Left ventricle myocardium superior (tissue), 1 donor: Measurements from ENCODE around the gene SH3BGRL3. TPM values are rescaled to one million over a fixed set of nuclear protein-coding genes. Genes with fewer than 3 reads are reported as not detected.

Source experiments
- ATAC-seq: fragments of 200-7000 bp; cut with Tn5 transposase; one replicate; pipeline ENCODE4 v1.9.1; 2020; ENCODE audit warnings: mild to moderate bottlenecking, moderate library complexity
- DNase-seq: peaks from one replicate; pipeline ENCODE4 v3.0.0-alpha.2; 2020
- intact Hi-C: fragments of 100-400 bp; cut with micrococcal nuclease; formaldehyde crosslinking; loops from one replicate; pipeline ENCODE4 v1.11.0; 2022
- total RNA-seq: library from RNA; stranded (reverse); fragmentation: NEBNext Ultra II Directional; extraction: Animal tissue kit (Norgen Biotek cat#: 25700); gene quantifications from one replicate; pipeline ENCODE4 v1.2.1, GENCODE V29; 2021
- donor health status: DM: no; HTN: yes; CAD: no; lungs with severe emphysema.

The SH3BGRL3 gene
- total RNA-seq, 1 donor from 2014 or later: 34.7 TPM

- DNase-seq (peak; percentile 81), ATAC-seq (peak; percentile 76)
- intact Hi-C loops: loop anchor here (5.0 kb wide), 1 partner anchor 46 kb away; no protein-coding TSS in a partner anchor
Observed at GRCh38 chr1:26275580-26276431, 4.1 kb upstream of the SH3BGRL3 start.

GRCh38 chr1:26276432-26276838 lies 3.5 kb upstream of the SH3BGRL3 start:
- ATAC-seq: no peak
- intact Hi-C loops: loop anchor here (5.0 kb wide), 1 partner anchor 46 kb away; no protein-coding TSS in a partner anchor

GRCh38 chr1:26277261-26277661 lies 2.6 kb upstream of the SH3BGRL3 start:
- no peak for DNase-seq
- intact Hi-C loops: loop anchor here (5.0 kb wide), 1 partner anchor 45 kb away; no protein-coding TSS in a partner anchor
- no peak for ATAC-seq

More at GRCh38 chr1:26276432-26276838, 3.5 kb upstream of the SH3BGRL3 start:
- peak; percentile 48 for DNase-seq

GRCh38 chr1:26277719-26278118 lies 2.2 kb upstream of the SH3BGRL3 start:
- ATAC-seq: no peak
- intact Hi-C loops: loop anchor here (5.0 kb wide), 1 partner anchor 45 kb away; no protein-coding TSS in a partner anchor
- no peak for DNase-seq

GRCh38 chr1:26278303-26278702 lies 1.6 kb upstream of the SH3BGRL3 start:
- intact Hi-C loops: loop anchor here (5.0 kb wide), 1 partner anchor 44 kb away; no protein-coding TSS in a partner anchor
- peak; percentile 67 for DNase-seq
- ATAC-seq: peak; percentile 2

GRCh38 chr1:26278724-26279455 lies 996 bp upstream of the SH3BGRL3 start:
- no peak for ATAC-seq
- DNase-seq: no peak
- intact Hi-C loops: loop anchor here (5.0 kb wide), 1 partner anchor 43 kb away; no protein-coding TSS in a partner anchor

DNA sequence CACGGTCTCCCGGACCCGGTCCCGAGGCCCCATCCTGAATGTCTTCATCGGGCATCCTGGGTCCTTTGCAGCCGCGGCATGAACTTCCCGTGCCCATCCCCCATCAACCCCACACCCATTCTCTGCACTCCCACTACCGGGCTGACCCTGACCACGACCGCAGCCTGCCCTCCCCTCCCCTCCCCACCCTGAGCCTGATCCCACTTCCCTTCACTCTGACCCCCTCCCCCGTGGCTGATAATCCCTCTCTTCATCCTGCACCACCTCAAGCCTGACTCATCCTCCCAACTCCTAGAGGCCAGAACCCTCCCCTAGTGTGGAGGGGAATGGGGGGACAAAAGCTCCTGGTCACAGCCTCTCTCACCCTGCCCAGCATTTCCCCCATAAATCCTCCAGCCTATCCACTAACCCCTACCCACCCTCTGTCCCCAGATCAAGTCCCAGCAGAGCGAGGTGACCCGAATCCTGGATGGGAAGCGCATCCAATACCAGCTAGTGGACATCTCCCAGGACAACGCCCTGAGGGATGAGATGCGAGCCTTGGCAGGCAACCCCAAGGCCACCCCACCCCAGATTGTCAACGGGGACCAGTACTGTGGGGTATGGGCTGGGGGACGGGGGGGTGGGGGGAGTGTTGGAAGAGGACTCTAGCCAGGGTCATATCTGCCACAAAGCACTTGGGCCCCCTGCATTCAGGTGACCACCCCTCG lies 602 bp downstream of the SH3BGRL3 start:
- no peak for ATAC-seq
- DNase-seq: no peak
- intact Hi-C loops: no loop called here

- DNase-seq: no peak
- ATAC-seq: no peak
- intact Hi-C loops: no loop called here
Observed at GRCh38 chr1:26281091-26281958, 1.4 kb downstream of the SH3BGRL3 start.

GRCh38 chr1:26281971-26282370 lies 2.1 kb downstream of the SH3BGRL3 start:
- DNase-seq (peak; percentile 75), ATAC-seq (no peak)
- intact Hi-C loops: no loop called here

GRCh38 chr1:26282401-26282918 lies 2.6 kb downstream of the SH3BGRL3 start:
- DNase-seq (peak; percentile 42), ATAC-seq (no peak)
- intact Hi-C loops: no loop called here

GRCh38 chr1:26283279-26283853 lies 3.5 kb downstream of the SH3BGRL3 start:
- intact Hi-C loops: no loop called here
- no peak for ATAC-seq

DNA sequence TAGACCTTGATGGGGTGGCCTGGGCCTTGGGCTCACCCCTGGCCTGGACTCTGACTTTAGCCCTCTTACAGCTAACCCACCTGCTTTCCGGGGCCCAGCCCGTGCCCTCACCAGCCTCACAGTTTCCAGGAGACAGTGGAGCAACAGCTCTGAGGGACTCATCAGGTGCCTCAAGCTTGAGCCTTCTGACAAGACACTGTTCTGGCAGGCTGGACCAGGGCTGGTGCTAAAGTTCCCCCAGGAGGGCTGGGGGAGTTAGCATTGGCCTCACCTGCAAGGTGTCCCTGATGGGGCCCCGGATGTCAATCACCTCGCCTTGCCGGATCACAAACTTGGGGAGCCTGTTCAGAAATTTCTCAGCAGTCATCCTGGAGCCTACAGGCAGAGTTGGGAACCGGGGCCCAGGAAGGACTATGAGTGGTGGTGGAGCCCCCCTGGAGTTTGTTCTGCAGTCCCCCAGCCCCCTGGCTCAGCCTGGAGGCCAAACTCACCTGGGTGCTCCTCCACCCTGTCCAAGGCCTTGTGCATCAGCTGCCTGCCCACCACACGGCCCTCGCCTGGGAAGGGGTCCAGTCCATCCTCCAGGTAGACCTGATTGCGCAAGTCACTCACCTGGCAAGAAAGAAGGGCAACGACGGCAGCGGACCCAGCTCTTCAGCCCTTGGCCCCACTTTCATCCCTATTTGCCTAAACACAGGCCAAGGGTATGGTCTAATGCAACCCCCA lies 4.1 kb downstream of the SH3BGRL3 start:
- intact Hi-C loops: no loop called here
- DNase-seq (no peak), ATAC-seq (no peak)

More at GRCh38 chr1:26283279-26283853, 3.5 kb downstream of the SH3BGRL3 start:
- DNase-seq: no peak

DNA sequence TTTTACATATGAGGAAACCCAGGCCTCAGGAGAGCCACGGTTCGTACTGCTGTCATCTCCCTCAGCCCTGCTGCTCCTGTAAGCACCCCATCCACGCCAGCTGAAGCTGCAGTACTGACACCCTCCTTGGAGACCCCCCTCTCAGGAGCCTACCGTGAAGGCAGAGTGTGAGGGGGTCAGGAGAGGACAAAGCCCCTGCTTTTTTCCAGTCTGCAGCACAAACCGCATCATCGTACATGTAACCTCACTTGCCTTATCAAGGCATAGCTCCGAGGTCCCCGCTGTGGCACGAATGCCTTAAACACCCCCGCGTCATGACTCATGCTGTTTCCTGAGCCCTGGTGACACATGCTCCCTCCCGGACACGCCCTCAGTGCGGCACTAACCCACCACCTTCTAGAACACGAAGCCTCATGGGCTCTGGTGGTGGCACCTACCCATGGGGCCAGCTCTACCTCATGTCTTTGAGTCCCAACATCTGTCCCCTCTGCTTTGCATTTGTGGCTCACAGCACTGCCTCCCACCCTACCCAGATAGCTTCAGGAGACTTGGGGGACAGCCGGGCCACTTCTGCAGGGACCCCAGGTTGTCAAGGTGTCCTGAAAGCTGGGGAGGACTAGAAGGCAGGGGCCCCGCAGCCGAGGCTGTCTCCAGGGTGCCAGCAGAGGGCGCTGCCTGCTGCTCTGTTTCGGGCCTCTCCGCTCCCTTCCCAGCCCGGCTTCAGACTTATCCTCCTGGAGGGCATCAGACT lies 4.9 kb downstream of the SH3BGRL3 start:
- intact Hi-C loops: no loop called here
- DNase-seq: peak; percentile 83
- peak; percentile 23 for ATAC-seq

DNA sequence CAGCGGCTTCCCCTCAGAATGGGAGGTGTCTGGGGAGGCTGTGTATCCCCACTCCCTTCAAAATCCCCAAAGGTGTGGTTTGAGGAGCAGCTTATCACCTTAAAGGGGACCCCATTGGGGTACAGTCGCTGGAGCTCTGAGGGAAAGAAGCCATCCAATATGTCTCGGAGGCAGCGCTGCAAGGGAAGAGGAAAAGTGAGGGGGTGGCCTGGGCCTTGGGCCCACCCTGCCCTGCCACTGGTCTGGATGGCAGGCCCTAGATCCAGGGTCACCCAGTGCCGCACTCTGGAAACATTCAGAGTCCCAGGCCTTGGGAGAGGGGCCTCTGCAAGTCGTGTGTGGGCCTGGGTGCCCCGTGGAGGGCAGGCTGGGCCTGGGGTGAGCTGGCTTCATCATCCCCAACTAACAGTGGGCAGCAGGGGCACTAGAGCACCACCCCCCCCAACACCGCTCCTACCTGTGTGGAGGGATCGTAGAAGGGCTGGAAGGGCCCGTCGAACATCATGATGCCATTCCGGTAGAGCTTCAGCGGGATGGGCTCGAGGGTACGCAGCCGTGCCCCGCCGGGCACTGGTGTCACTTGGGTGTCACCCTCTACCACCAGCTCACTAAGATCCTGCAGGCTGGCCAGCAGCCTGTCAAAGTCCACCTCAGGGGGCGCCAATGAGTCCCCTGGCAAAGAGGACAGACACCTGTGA lies 5.6 kb downstream of the SH3BGRL3 start:
- ATAC-seq (no peak), DNase-seq (peak; percentile 56)
- intact Hi-C loops: no loop called here

- no peak for ATAC-seq
- intact Hi-C loops: no loop called here
Observed at GRCh38 chr1:26286064-26286416, 6.2 kb downstream of the SH3BGRL3 start.

More at GRCh38 chr1:26286064-26286416, 6.2 kb downstream of the SH3BGRL3 start:
- DNase-seq: no peak
